Mucosa of descending colon (tissue), 3 donors: Measurements from ENCODE around the gene SLC4A2. TPM values are rescaled to one million over a fixed set of nuclear protein-coding genes. Genes with fewer than 3 reads are reported as not detected.

ENCODE experiments used
- ATAC-seq: fragments of 200-7000 bp; cut with Tn5 transposase; one replicate; pipeline ENCODE4 v1.9.1; 2020; ENCODE audit warnings: mild to moderate bottlenecking, moderate library complexity
- DNase-seq, 3 donors: peaks; one replicate each; pipeline ENCODE4 v3.0.0-alpha.2; 2020
- H3K36me3 ChIP-seq: fragments of 200-600 bp; one replicate; pipeline ENCODE4 v1.8.0; 2021; ENCODE audit warnings: low read depth, mild to moderate bottlenecking
- H3K4me1 ChIP-seq: fragments of 200-600 bp; one replicate; pipeline ENCODE4 v1.8.0; 2021; ENCODE audit warnings: low read depth, mild to moderate bottlenecking
- H3K4me3 ChIP-seq: fragments of 200-600 bp; one replicate; pipeline ENCODE4 v1.8.0; 2021; ENCODE audit warnings: mild to moderate bottlenecking
- H3K9me3 ChIP-seq: fragments of 200-600 bp; one replicate; pipeline ENCODE4 v1.8.0; 2021; ENCODE audit warnings: mild to moderate bottlenecking
- intact Hi-C, 2 donors: fragments of 100-400 bp; cut with DNase I in 1 of 2; cut with micrococcal nuclease in 1 of 2; formaldehyde crosslinking; loops; one replicate each; pipeline versions ENCODE4 v1.11.0 to v1.11.1; 2022; cut with DNase I, micrococcal nuclease
- total RNA-seq, 3 donors: library from RNA; stranded (reverse); fragmentation: NEBNext Ultra II Directional in 2 of 3; extraction: Animal tissue kit (Norgen Biotek cat#: 25700) in 2 of 3; gene quantifications; one replicate each; pipeline versions ENCODE4 v1.2.1 to v1.2.4, GENCODE V29; 2021 to 2023
- TF ChIP-seq, protein P1 (sequence below): fragments of 200-600 bp; IDR thresholded peaks from one replicate; pipeline ENCODE4 v1.8.0; 2022; ENCODE audit warnings: antibody characterized with exemption, mild to moderate bottlenecking
- donor health status: DM: no; HTN: no; CAD: no; lungs with moderate emphysema.
- donor health status: DM: no; HTN: no; CAD: no.
- donor health status: DM: no; HTN: yes; CAD: no.

Gene SLC4A2
- total RNA-seq, 3 donors from 2014 or later = 82.2 to 168 (median 89.5) TPM

DNA sequence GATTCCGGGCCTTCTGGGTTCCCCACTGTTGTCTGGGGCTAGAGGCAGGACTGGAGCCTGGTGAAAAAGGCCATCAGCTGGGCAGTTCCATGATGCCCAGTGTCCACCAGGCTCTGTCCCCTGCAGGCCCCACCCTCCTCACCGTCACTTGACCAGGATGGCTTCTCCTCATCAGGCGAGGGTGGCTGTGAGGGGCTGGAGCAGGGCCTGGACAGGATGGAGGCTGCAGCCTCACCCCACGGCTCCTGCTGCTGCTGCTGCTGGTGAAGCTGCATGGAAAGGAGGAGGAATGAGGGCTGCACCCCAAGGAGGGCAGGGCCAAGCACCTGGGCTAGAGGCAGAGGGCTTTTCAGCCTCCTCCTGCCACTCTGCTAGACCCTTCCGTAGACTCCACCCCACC lies 43.4 kb upstream of the SLC4A2 start:
- peaks cover 22% of the 10 kb centered on the region for H3K4me1 ChIP-seq
- H3K4me3 ChIP-seq = no peak overlapping the region
- no peaks in the 10 kb centered on the region for H3K9me3 ChIP-seq
- no peaks in the 10 kb centered on the region for H3K36me3 ChIP-seq
- intact Hi-C loops = no loop called here
- ATAC-seq (no peak), DNase-seq (no peak)
- TF ChIP-seq, protein P1, sequence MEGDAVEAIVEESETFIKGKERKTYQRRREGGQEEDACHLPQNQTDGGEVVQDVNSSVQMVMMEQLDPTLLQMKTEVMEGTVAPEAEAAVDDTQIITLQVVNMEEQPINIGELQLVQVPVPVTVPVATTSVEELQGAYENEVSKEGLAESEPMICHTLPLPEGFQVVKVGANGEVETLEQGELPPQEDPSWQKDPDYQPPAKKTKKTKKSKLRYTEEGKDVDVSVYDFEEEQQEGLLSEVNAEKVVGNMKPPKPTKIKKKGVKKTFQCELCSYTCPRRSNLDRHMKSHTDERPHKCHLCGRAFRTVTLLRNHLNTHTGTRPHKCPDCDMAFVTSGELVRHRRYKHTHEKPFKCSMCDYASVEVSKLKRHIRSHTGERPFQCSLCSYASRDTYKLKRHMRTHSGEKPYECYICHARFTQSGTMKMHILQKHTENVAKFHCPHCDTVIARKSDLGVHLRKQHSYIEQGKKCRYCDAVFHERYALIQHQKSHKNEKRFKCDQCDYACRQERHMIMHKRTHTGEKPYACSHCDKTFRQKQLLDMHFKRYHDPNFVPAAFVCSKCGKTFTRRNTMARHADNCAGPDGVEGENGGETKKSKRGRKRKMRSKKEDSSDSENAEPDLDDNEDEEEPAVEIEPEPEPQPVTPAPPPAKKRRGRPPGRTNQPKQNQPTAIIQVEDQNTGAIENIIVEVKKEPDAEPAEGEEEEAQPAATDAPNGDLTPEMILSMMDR = no peak

- intact Hi-C loops = no loop called here
- no peak overlapping the region for H3K4me3 ChIP-seq
- H3K9me3 ChIP-seq = no peaks in the 10 kb centered on the region
- no peak for DNase-seq
- TF ChIP-seq, protein P1 = no peak
- no peak for ATAC-seq
- peaks cover 21% of the 10 kb centered on the region for H3K4me1 ChIP-seq
- H3K36me3 ChIP-seq = no peaks in the 10 kb centered on the region
Observed at GRCh38 chr7:151016505-151016904, 42.9 kb upstream of the SLC4A2 start.

DNA sequence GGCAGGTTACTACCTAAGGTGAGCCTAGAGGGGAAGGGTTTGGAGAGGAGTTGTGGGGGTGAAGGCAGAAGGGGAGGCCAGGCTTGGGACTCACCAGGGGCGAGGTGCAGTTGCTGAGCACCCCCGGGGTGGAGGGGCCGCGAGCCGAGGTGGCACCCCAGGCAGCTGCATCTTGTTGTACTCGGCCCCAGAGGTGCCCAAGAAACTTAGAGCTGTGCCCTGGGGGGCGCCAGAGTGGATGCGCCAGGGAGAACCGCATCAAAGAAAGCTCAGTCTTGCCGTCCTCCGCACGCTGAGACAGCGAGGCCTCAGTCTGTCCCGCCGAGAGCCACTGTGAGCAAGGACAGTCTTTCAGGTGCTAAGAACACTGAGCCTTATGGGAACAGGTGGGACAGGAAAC lies 42.4 kb upstream of the SLC4A2 start:
- Histone ChIP-seq H3K36me3 (no peaks in the 10 kb centered on the region), H3K9me3 (no peaks in the 10 kb centered on the region), H3K4me1 (peaks cover 21% of the 10 kb centered on the region), H3K4me3 (no peak overlapping the region)
- intact Hi-C loops = no loop called here
- no peak for ATAC-seq
- TF ChIP-seq, protein P1 = no peak
- DNase-seq = no peak

- H3K4me3 ChIP-seq = no peak overlapping the region
- TF ChIP-seq, protein P1 = no peak
Observed at GRCh38 chr7:151017370-151017952, 41.9 kb upstream of the SLC4A2 start.

GRCh38 chr7:151017953-151018420 lies 41.4 kb upstream of the SLC4A2 start:
- DNase-seq (peak; percentile 79 to 84 (median 81)), ATAC-seq (peak; percentile 71)
- peaks cover 13% of the 10 kb centered on the region for H3K4me1 ChIP-seq
- intact Hi-C loops = no loop called here
- TF ChIP-seq, protein P1 = peak; percentile 91
- H3K4me3 ChIP-seq = no peak overlapping the region
- H3K9me3 ChIP-seq = no peaks in the 10 kb centered on the region
- H3K36me3 ChIP-seq = no peaks in the 10 kb centered on the region

More at GRCh38 chr7:151017370-151017952, 41.9 kb upstream of the SLC4A2 start:
- no peaks in the 10 kb centered on the region for H3K9me3 ChIP-seq
- DNase-seq (no peak), ATAC-seq (no peak)
- intact Hi-C loops = no loop called here
- H3K36me3 ChIP-seq = no peaks in the 10 kb centered on the region
- H3K4me1 ChIP-seq = peaks cover 16% of the 10 kb centered on the region
